Astrocyte (in vitro differentiated cells and primary cell): ENCODE results near the gene NPL. TPM values are rescaled to one million over a fixed set of nuclear protein-coding genes. Genes with fewer than 3 reads are reported as not detected.

ENCODE experiments used
- DNase-seq: peaks from one replicate; pipeline ENCODE4 v3.0.0-alpha.2; 2010; ENCODE audit warnings: low read depth
- FAIRE-seq: peaks from 2 replicates; lab custom pipeline; 2011; peaks lifted over from hg19 to GRCh38; lab: Jason Lieb, UNC
- H2AFZ ChIP-seq: 2 replicates; pipeline ENCODE4 v1.6.0; 2012; ENCODE audit warnings: low read depth, low read length, inconsistent platforms
- H3K27ac ChIP-seq: 2 replicates; pipeline ENCODE4 v1.5.1; 2011; ENCODE audit warnings: low read depth, low read length, inconsistent platforms
- H3K27me3 ChIP-seq: 2 replicates; pipeline ENCODE4 v1.6.0; 2011; ENCODE audit warnings: low read length, inconsistent platforms; ENCODE audit not compliant: insufficient read depth
- H3K36me3 ChIP-seq: 2 replicates; pipeline ENCODE4 v1.5.1; 2011; ENCODE audit warnings: low read length, inconsistent platforms; ENCODE audit not compliant: insufficient read depth
- H3K4me1 ChIP-seq: 2 replicates; pipeline ENCODE4 v1.5.1; 2011; ENCODE audit warnings: low read length, inconsistent platforms; ENCODE audit not compliant: insufficient read depth
- H3K4me2 ChIP-seq: 2 replicates; pipeline ENCODE4 v1.6.0; 2012; ENCODE audit warnings: low read length, inconsistent platforms
- H3K4me3 ChIP-seq: 2 replicates; pipeline ENCODE4 v1.5.1; 2011; ENCODE audit warnings: low read depth, mild to moderate bottlenecking, low read length, inconsistent platforms; ENCODE audit not compliant: insufficient read depth
- H3K79me2 ChIP-seq: 2 replicates; pipeline ENCODE4 v1.6.0; 2012; ENCODE audit warnings: mild to moderate bottlenecking, low read length, inconsistent platforms; ENCODE audit not compliant: insufficient read depth
- H3K9ac ChIP-seq: 2 replicates; pipeline ENCODE4 v1.6.0; 2012; ENCODE audit warnings: mild to moderate bottlenecking, low read length, inconsistent platforms
- H3K9me3 ChIP-seq: 2 replicates; pipeline ENCODE4 v1.5.1; 2012; ENCODE audit warnings: low read depth, mild to moderate bottlenecking, low read length, inconsistent platforms; ENCODE audit not compliant: insufficient read depth
- H4K20me1 ChIP-seq: 2 replicates; pipeline ENCODE4 v1.6.0; 2012; ENCODE audit warnings: low read length, inconsistent platforms; ENCODE audit not compliant: insufficient read depth
- H3K27ac Mint-ChIP-seq: one replicate; pipeline ENCODE4 v1.8.0; 2021; ENCODE audit warnings: mild to moderate bottlenecking, mixed read lengths; ENCODE audit not compliant: unreplicated experiment
- H3K27me3 Mint-ChIP-seq: one replicate; pipeline ENCODE4 v1.8.0; 2021; ENCODE audit warnings: low read depth, mixed read lengths; ENCODE audit not compliant: unreplicated experiment
- H3K36me3 Mint-ChIP-seq: one replicate; pipeline ENCODE4 v1.8.0; 2021; ENCODE audit warnings: low read depth, mixed read lengths; ENCODE audit not compliant: unreplicated experiment
- H3K4me1 Mint-ChIP-seq: one replicate; pipeline ENCODE4 v1.8.0; 2021; ENCODE audit warnings: low read depth, mixed read lengths; ENCODE audit not compliant: unreplicated experiment
- H3K4me3 Mint-ChIP-seq: one replicate; pipeline ENCODE4 v1.8.0; 2021; ENCODE audit warnings: mild to moderate bottlenecking, moderate library complexity, mixed read lengths; ENCODE audit not compliant: unreplicated experiment
- H3K9me3 Mint-ChIP-seq: one replicate; pipeline ENCODE4 v1.8.0; 2021; ENCODE audit warnings: mild to moderate bottlenecking, mixed read lengths; ENCODE audit not compliant: unreplicated experiment
- CTCF ChIP-seq: IDR thresholded peaks from 2 replicates; pipeline ENCODE4 v1.5.1; 2011; ENCODE audit warnings: low read depth, mild to moderate bottlenecking, inconsistent platforms, low read length, moderate library complexity; ENCODE audit not compliant: insufficient read depth
- EZH2 ChIP-seq: IDR thresholded peaks from 2 replicates; pipeline ENCODE4 v1.6.1; 2012; ENCODE audit warnings: mild to moderate bottlenecking, low read length, inconsistent platforms; ENCODE audit not compliant: insufficient read depth
- total RNA-seq: library from RNA; stranded (reverse); gene quantifications from 2 replicates; pipeline ENCODE4 v1.2.1, GENCODE V29; 2021

NPL gene
- total RNA-seq, 1 donor from 2014 or later, result 3.3 TPM

- H3K4me3 ChIP-seq, result no peak overlapping the region
- Mint-ChIP-seq H3K36me3 (no peaks in the 10 kb centered on the region), H3K9me3 (no peaks in the 10 kb centered on the region), H3K27me3 (no peaks in the 10 kb centered on the region), H3K4me3 (no peak overlapping the region), H3K4me1 (peaks cover 4% of the 10 kb centered on the region), H3K27ac (no peak overlapping the region)
- H3K4me2 ChIP-seq, result no peak overlapping the region
- no peak for DNase-seq
- H3K36me3 ChIP-seq, result no peaks in the 10 kb centered on the region
- no peak overlapping the region for H2AFZ ChIP-seq
- H3K79me2 ChIP-seq, result no peaks in the 10 kb centered on the region
- H3K9me3 ChIP-seq, result no peaks in the 10 kb centered on the region
- no peak overlapping the region for H3K27ac ChIP-seq
- H3K27me3 ChIP-seq, result no peaks in the 10 kb centered on the region
- TF ChIP-seq CTCF (no peak), EZH2 (no peak)
- FAIRE-seq, result no peak
- no peak overlapping the region for H3K9ac ChIP-seq
- H4K20me1 ChIP-seq, result no peaks in the 10 kb centered on the region
- H3K4me1 ChIP-seq, result no peaks in the 10 kb centered on the region
Measured at GRCh38 chr1:182829285-182829932, 39.8 kb downstream of the NPL start.

- no peaks in the 10 kb centered on the region for H3K4me1 ChIP-seq
- FAIRE-seq (no peak), DNase-seq (peak; percentile 24)
- H3K4me1 Mint-ChIP-seq, result peaks cover 4% of the 10 kb centered on the region
- H3K27me3 Mint-ChIP-seq, result no peaks in the 10 kb centered on the region
- H3K79me2 ChIP-seq, result no peaks in the 10 kb centered on the region
- H4K20me1 ChIP-seq, result no peaks in the 10 kb centered on the region
- H3K9ac ChIP-seq, result no peak overlapping the region
- no peak overlapping the region for H3K27ac ChIP-seq
- TF ChIP-seq CTCF (no peak), EZH2 (no peak)
- H3K9me3 ChIP-seq, result no peaks in the 10 kb centered on the region
- no peaks in the 10 kb centered on the region for H3K36me3 ChIP-seq
- no peak overlapping the region for H2AFZ ChIP-seq
- no peaks in the 10 kb centered on the region for H3K9me3 Mint-ChIP-seq
- no peak overlapping the region for H3K4me3 Mint-ChIP-seq
- H3K27ac Mint-ChIP-seq, result no peak overlapping the region
- H3K36me3 Mint-ChIP-seq, result no peaks in the 10 kb centered on the region
- no peaks in the 10 kb centered on the region for H3K27me3 ChIP-seq
- H3K4me3 ChIP-seq, result no peak overlapping the region
- H3K4me2 ChIP-seq, result no peak overlapping the region
Measured at GRCh38 chr1:182833271-182833670, 43.7 kb downstream of the NPL start.

- Histone ChIP-seq H3K36me3 (no peaks in the 10 kb centered on the region), H3K9ac (no peak overlapping the region), H4K20me1 (no peaks in the 10 kb centered on the region), H3K9me3 (no peaks in the 10 kb centered on the region), H3K4me2 (no peak overlapping the region), H3K27me3 (no peaks in the 10 kb centered on the region), H2AFZ (no peak overlapping the region), H3K4me3 (no peak overlapping the region), H3K4me1 (peaks cover 4% of the 10 kb centered on the region), H3K27ac (no peak overlapping the region), H3K79me2 (peaks cover 1% of the 10 kb centered on the region)
- H3K4me3 Mint-ChIP-seq, result no peak overlapping the region
- H3K4me1 Mint-ChIP-seq, result peaks cover 4% of the 10 kb centered on the region
- TF ChIP-seq EZH2, result no peak
- no peak for TF ChIP-seq CTCF
- no peak overlapping the region for H3K27ac Mint-ChIP-seq
- DNase-seq (no peak), FAIRE-seq (no peak)
- no peaks in the 10 kb centered on the region for H3K36me3 Mint-ChIP-seq
- H3K9me3 Mint-ChIP-seq, result no peaks in the 10 kb centered on the region
- no peaks in the 10 kb centered on the region for H3K27me3 Mint-ChIP-seq
Measured at GRCh38 chr1:182834326-182834725, 44.8 kb downstream of the NPL start.
